GM23338 (cell line): Measurements from ENCODE around the gene PARD3. TPM values are rescaled to one million over a fixed set of nuclear protein-coding genes. Genes with fewer than 3 reads are reported as not detected.
A peak's percentile ranks its signal among the peaks of the same experiment; 100 is the strongest.

Source experiments
- ATAC-seq: fragments of 200-7000 bp; cut with Tn5 transposase; 3 replicates; pipeline ENCODE4 v1.9.1; 2020
- DNase-seq: peaks from one replicate; pipeline ENCODE4 v3.0.0-alpha.2; 2015; ENCODE audit warnings: low spot score
- H2AFZ ChIP-seq: fragments of 200-600 bp; sonication (generic); 2 replicates; pipeline ENCODE4 v1.8.0; 2016; ENCODE audit warnings: antibody characterized with exemption, mild to moderate bottlenecking, moderate library complexity
- H3F3A ChIP-seq: fragments of 200-600 bp; sonication (generic); replicated peaks from 2 replicates; pipeline ENCODE4 v1.8.0; 2017; ENCODE audit warnings: antibody characterized with exemption, mixed run types, low read depth
- H3K27ac ChIP-seq: fragments of 200-600 bp; sonication (generic); 2 replicates; pipeline ENCODE4 v1.6.1; 2016; ENCODE audit warnings: low read depth
- H3K27me3 ChIP-seq: fragments of 200-600 bp; sonication (generic); 2 replicates; pipeline ENCODE4 v1.8.0; 2016; ENCODE audit warnings: mild to moderate bottlenecking, mixed run types, moderate library complexity; ENCODE audit not compliant: insufficient read depth
- H3K36me3 ChIP-seq: fragments of 200-600 bp; sonication (generic); 2 replicates; pipeline ENCODE4 v1.8.0; 2016; ENCODE audit warnings: mild to moderate bottlenecking; ENCODE audit not compliant: insufficient read depth
- H3K4me1 ChIP-seq: fragments of 200-600 bp; sonication (generic); 2 replicates; pipeline ENCODE4 v1.8.0; 2016; ENCODE audit warnings: mild to moderate bottlenecking, moderate library complexity; ENCODE audit not compliant: insufficient read depth
- H3K4me2 ChIP-seq: fragments of 200-600 bp; sonication (generic); 2 replicates; pipeline ENCODE4 v1.7.1; 2017; ENCODE audit warnings: mixed run types
- H3K4me3 ChIP-seq: fragments of 200-600 bp; sonication (generic); 2 replicates; pipeline ENCODE4 v1.6.1; 2016; ENCODE audit warnings: mixed run types
- H3K79me2 ChIP-seq: fragments of 200-600 bp; sonication (generic); replicated peaks from 2 replicates; pipeline ENCODE4 v1.8.0; 2017; ENCODE audit warnings: mild to moderate bottlenecking; ENCODE audit not compliant: insufficient read depth
- H3K9me2 ChIP-seq: fragments of 200-600 bp; sonication (generic); 2 replicates; pipeline ENCODE4 v1.8.0; 2017; ENCODE audit not compliant: insufficient read depth
- H4K20me1 ChIP-seq: fragments of 200-600 bp; sonication (generic); replicated peaks from 2 replicates; pipeline ENCODE4 v1.8.0; 2017; ENCODE audit warnings: mild to moderate bottlenecking; ENCODE audit not compliant: insufficient read depth
- H3K27ac Mint-ChIP-seq: 2 replicates; pipeline ENCODE4 v1.8.0; 2020; ENCODE audit warnings: inconsistent platforms, mild to moderate bottlenecking, moderate library complexity, mixed read lengths
- H3K27me3 Mint-ChIP-seq: 3 replicates; pipeline ENCODE4 v1.8.0; 2022; ENCODE audit warnings: low read depth, mild to moderate bottlenecking, moderate library complexity, mixed read lengths, inconsistent platforms; ENCODE audit not compliant: insufficient read depth, poor library complexity
- H3K36me3 Mint-ChIP-seq: 3 replicates; pipeline ENCODE4 v1.8.0; 2021; ENCODE audit warnings: low read depth, mild to moderate bottlenecking, inconsistent platforms, moderate library complexity, mixed read lengths
- H3K4me1 Mint-ChIP-seq: 3 replicates; pipeline ENCODE4 v1.8.0; 2020; ENCODE audit warnings: mild to moderate bottlenecking, inconsistent platforms, mixed read lengths
- H3K4me3 Mint-ChIP-seq: 3 replicates; pipeline ENCODE4 v1.8.0; 2021; ENCODE audit warnings: moderate library complexity, mild to moderate bottlenecking, inconsistent platforms, mixed read lengths
- H3K9me3 Mint-ChIP-seq: 3 replicates; pipeline ENCODE4 v1.8.0; 2020; ENCODE audit warnings: moderate library complexity, mild to moderate bottlenecking, inconsistent platforms, mixed read lengths
- JUNB ChIP-seq: IDR thresholded peaks from one replicate; pipeline ENCODE4 v1.6.1; 2016; ENCODE audit warnings: antibody characterized with exemption; ENCODE audit not compliant: unreplicated experiment
- POLR2AphosphoS5 ChIP-seq: IDR thresholded peaks from 2 replicates; pipeline ENCODE4 v1.6.1; 2016; ENCODE audit warnings: antibody characterized with exemption, low read depth
- ZNF114 ChIP-seq: fragments of 250-450 bp; sonication (Bioruptor Pico); IDR thresholded peaks from 2 replicates; pipeline ENCODE4 v1.5.0; 2020; ENCODE audit warnings: mild to moderate bottlenecking, moderate library complexity
- polyA plus RNA-seq: library from polyadenylated mRNA; unstranded; fragments of >200 nt; fragmentation: Nextera tagmentation; extraction: Ambion mirVana; gene quantifications from 2 replicates; pipeline ENCODE4 v1.2.1, GENCODE V29; 2016
- total RNA-seq: library from RNA; depleted of rRNA; stranded (reverse); fragments of >200 nt; shearing (Covaris generic); gene quantifications from 2 replicates; pipeline ENCODE4 v1.2.3, GENCODE V29; 2014
- TF ChIP-seq, protein P1 (sequence below): fragments of 250-450 bp; sonication (Bioruptor Pico); IDR thresholded peaks from 2 replicates; pipeline ENCODE4 v1.5.0; 2020; ENCODE audit warnings: mild to moderate bottlenecking, moderate library complexity
- TF ChIP-seq, protein P2 (sequence below): IDR thresholded peaks from one replicate; pipeline ENCODE4 v1.6.1; 2018; ENCODE audit warnings: antibody characterized with exemption; ENCODE audit not compliant: unreplicated experiment
- TF ChIP-seq, protein P3 (sequence below), 2 experiments: fragments of 200-600 bp in 1 of 2; sonication (generic) in 1 of 2; conservative IDR thresholded peaks; 2 replicates each; pipeline versions ENCODE4 v1.5.1 to v1.6.1; 2016 to 2017; ENCODE audit warnings: antibody characterized with exemption in 2 of 2, low read depth in 2 of 2, mild to moderate bottlenecking in 2 of 2, moderate library complexity in 1 of 2

Gene PARD3
- total and polyA plus RNA-seq, 2 experiments from 2014 or later = 30.2 to 51.4 TPM

DNA sequence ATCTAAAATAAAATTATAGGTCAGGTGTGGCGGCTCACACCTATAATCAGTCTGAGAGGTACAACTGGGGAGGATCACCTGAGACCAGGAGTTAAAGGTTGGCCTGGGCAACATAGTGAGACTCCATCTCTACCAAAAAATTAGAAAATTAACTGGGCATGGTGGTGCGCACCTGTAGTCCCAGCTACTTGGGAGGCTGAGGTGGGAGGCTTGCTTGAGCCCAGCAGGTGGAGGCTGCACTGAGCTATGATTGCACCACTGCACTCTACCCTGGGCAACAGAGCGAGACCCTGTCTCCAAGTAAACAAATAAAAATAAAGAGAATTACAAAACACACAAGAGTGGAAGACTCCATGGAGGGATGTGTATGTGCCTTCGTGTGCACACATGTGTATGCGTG, 171.5 kb downstream of the PARD3 start (continued):
- TF ChIP-seq, protein P1, sequence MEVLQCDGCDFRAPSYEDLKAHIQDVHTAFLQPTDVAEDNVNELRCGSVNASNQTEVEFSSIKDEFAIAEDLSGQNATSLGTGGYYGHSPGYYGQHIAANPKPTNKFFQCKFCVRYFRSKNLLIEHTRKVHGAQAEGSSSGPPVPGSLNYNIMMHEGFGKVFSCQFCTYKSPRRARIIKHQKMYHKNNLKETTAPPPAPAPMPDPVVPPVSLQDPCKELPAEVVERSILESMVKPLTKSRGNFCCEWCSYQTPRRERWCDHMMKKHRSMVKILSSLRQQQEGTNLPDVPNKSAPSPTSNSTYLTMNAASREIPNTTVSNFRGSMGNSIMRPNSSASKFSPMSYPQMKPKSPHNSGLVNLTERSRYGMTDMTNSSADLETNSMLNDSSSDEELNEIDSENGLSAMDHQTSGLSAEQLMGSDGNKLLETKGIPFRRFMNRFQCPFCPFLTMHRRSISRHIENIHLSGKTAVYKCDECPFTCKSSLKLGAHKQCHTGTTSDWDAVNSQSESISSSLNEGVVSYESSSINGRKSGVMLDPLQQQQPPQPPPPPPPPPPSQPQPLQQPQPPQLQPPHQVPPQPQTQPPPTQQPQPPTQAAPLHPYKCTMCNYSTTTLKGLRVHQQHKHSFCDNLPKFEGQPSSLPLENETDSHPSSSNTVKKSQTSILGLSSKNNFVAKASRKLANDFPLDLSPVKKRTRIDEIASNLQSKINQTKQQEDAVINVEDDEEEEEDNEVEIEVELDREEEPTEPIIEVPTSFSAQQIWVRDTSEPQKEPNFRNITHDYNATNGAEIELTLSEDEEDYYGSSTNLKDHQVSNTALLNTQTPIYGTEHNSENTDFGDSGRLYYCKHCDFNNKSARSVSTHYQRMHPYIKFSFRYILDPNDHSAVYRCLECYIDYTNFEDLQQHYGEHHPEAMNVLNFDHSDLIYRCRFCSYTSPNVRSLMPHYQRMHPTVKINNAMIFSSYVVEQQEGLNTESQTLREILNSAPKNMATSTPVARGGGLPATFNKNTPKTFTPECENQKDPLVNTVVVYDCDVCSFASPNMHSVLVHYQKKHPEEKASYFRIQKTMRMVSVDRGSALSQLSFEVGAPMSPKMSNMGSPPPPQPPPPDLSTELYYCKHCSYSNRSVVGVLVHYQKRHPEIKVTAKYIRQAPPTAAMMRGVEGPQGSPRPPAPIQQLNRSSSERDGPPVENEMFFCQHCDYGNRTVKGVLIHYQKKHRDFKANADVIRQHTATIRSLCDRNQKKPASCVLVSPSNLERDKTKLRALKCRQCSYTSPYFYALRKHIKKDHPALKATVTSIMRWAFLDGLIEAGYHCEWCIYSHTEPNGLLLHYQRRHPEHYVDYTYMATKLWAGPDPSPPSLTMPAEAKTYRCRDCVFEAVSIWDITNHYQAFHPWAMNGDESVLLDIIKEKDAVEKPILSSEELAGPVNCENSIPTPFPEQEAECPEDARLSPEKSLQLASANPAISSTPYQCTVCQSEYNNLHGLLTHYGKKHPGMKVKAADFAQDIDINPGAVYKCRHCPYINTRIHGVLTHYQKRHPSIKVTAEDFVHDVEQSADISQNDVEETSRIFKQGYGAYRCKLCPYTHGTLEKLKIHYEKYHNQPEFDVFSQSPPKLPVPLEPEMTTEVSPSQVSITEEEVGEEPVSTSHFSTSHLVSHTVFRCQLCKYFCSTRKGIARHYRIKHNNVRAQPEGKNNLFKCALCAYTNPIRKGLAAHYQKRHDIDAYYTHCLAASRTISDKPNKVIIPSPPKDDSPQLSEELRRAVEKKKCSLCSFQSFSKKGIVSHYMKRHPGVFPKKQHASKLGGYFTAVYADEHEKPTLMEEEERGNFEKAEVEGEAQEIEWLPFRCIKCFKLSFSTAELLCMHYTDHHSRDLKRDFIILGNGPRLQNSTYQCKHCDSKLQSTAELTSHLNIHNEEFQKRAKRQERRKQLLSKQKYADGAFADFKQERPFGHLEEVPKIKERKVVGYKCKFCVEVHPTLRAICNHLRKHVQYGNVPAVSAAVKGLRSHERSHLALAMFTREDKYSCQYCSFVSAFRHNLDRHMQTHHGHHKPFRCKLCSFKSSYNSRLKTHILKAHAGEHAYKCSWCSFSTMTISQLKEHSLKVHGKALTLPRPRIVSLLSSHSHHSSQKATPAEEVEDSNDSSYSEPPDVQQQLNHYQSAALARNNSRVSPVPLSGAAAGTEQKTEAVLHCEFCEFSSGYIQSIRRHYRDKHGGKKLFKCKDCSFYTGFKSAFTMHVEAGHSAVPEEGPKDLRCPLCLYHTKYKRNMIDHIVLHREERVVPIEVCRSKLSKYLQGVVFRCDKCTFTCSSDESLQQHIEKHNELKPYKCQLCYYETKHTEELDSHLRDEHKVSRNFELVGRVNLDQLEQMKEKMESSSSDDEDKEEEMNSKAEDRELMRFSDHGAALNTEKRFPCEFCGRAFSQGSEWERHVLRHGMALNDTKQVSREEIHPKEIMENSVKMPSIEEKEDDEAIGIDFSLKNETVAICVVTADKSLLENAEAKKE (CRISPR knock-in tag) = no peak
- no peak for TF ChIP-seq ZNF114 (CRISPR knock-in tag)
- TF ChIP-seq POLR2AphosphoS5 = no peak
- TF ChIP-seq, protein P2, sequence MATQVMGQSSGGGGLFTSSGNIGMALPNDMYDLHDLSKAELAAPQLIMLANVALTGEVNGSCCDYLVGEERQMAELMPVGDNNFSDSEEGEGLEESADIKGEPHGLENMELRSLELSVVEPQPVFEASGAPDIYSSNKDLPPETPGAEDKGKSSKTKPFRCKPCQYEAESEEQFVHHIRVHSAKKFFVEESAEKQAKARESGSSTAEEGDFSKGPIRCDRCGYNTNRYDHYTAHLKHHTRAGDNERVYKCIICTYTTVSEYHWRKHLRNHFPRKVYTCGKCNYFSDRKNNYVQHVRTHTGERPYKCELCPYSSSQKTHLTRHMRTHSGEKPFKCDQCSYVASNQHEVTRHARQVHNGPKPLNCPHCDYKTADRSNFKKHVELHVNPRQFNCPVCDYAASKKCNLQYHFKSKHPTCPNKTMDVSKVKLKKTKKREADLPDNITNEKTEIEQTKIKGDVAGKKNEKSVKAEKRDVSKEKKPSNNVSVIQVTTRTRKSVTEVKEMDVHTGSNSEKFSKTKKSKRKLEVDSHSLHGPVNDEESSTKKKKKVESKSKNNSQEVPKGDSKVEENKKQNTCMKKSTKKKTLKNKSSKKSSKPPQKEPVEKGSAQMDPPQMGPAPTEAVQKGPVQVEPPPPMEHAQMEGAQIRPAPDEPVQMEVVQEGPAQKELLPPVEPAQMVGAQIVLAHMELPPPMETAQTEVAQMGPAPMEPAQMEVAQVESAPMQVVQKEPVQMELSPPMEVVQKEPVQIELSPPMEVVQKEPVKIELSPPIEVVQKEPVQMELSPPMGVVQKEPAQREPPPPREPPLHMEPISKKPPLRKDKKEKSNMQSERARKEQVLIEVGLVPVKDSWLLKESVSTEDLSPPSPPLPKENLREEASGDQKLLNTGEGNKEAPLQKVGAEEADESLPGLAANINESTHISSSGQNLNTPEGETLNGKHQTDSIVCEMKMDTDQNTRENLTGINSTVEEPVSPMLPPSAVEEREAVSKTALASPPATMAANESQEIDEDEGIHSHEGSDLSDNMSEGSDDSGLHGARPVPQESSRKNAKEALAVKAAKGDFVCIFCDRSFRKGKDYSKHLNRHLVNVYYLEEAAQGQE = no peak
- no peak for TF ChIP-seq JUNB

DNA sequence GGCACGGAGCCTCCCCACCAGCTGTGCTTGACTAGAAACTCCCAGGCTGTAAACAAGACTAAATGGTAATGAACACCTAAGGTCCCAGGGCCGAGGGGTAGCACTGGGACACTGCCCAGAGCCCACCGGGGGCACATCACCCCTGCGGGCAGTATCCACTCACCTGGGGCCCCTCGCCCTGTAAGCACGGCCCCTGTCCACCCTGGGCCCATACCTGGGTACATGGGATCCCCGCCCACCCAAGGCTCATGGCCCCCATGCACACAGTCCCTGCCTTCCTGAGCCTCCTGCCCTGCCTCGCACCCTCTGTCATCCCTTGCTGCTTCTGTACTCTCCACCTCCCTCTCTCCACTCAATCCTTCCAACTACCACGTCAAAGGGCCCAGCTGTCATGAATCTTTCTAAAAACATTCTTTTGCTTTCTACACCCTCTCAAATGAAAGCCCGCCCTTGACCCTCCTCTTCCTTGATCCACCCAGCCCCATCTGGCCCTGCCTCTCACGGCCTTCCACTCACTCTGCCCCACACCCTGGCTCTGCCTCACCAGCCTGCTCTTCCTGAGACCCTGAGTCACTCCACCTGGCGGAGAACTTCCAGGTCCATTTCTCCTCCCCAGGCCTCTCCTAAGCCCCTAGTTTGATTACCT, 173.1 kb downstream of the PARD3 start:
- no peaks in the 10 kb centered on the region for H3F3A ChIP-seq
- no peaks in the 10 kb centered on the region for H3K9me2 ChIP-seq
- H3K4me1 ChIP-seq = peaks cover 14% of the 10 kb centered on the region
- no peaks in the 10 kb centered on the region for H4K20me1 ChIP-seq
- H3K79me2 ChIP-seq = peaks cover 52% of the 10 kb centered on the region
- no peak overlapping the region for H3K4me3 Mint-ChIP-seq
- TF ChIP-seq, protein P3, sequence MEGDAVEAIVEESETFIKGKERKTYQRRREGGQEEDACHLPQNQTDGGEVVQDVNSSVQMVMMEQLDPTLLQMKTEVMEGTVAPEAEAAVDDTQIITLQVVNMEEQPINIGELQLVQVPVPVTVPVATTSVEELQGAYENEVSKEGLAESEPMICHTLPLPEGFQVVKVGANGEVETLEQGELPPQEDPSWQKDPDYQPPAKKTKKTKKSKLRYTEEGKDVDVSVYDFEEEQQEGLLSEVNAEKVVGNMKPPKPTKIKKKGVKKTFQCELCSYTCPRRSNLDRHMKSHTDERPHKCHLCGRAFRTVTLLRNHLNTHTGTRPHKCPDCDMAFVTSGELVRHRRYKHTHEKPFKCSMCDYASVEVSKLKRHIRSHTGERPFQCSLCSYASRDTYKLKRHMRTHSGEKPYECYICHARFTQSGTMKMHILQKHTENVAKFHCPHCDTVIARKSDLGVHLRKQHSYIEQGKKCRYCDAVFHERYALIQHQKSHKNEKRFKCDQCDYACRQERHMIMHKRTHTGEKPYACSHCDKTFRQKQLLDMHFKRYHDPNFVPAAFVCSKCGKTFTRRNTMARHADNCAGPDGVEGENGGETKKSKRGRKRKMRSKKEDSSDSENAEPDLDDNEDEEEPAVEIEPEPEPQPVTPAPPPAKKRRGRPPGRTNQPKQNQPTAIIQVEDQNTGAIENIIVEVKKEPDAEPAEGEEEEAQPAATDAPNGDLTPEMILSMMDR (conservative IDR thresholded peaks at IDR 0.05; ENCODE audit: low read depth in 2 of 2) = 0 out of 4 replicates have a peak, but pooled peaks of 1 of the 2 experiments have one; percentile 8
- TF ChIP-seq, protein P2 = no peak
- no peak overlapping the region for H3K4me3 ChIP-seq
- H3K27me3 Mint-ChIP-seq = peaks cover 4% of the 10 kb centered on the region
- no peaks in the 10 kb centered on the region for H3K36me3 ChIP-seq
- no peak for DNase-seq
- H3K27ac Mint-ChIP-seq = peak overlapping the region; percentile 37; the same call in 1 of the 2 replicates
- no peak overlapping the region for H3K4me2 ChIP-seq
- H2AFZ ChIP-seq = no peak overlapping the region
- H3K27ac ChIP-seq = no peak overlapping the region
- ATAC-seq = no peak
- H3K27me3 ChIP-seq = no peaks in the 10 kb centered on the region
- H3K9me3 Mint-ChIP-seq = no peaks in the 10 kb centered on the region
- H3K36me3 Mint-ChIP-seq = no peaks in the 10 kb centered on the region
- peaks cover 36% of the 10 kb centered on the region for H3K4me1 Mint-ChIP-seq
